GM19438 (cell line): Measurements from ENCODE around the gene TSC22D4.

Source experiments
- ATAC-seq: cut with Tn5 transposase; IDR thresholded peaks from one replicate; pipeline ENCODE4 v1.9.1; 2021; ENCODE audit warnings: low read depth; ENCODE audit not compliant: unreplicated experiment

TSC22D4 gene

DNA sequence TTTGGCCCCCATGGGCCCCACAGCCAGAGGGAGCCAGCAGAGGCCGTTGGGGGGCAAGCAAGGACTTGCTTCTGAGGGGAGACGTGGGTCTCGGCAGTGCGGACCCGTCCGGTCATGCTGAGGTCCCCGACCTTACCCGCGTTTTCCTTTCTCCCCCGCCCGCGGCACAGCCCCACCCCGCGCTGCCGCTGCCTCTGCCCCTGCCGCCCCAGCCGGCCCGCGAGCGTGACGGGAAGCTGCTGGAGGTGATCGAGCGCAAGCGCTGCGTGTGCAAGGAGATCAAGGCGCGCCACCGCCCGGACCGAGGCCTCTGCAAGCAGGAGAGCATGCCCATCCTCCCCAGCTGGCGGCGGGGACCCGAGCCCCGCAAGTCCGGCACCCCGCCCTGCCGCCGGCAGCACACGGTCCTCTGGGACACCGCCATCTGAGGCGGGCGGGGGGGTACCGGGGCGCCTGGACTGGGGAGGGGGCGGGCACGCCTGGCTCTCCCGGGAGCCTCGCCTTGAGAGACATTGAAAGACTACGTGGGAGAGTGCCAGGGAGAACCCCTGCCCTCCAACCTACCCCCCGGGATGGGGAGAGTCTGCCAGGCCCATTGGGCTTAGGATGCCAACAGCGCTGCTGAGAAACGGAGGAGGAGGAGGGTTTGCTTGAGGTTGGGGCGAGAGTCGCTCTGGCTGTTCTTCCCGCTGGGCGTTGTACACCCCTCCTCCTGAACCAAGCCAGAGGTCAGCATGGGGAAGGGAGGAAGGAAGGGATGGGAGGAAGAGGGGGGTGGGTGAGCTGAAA is 14.7 kb upstream of the TSC22D4 start:
- no peak for ATAC-seq

DNA sequence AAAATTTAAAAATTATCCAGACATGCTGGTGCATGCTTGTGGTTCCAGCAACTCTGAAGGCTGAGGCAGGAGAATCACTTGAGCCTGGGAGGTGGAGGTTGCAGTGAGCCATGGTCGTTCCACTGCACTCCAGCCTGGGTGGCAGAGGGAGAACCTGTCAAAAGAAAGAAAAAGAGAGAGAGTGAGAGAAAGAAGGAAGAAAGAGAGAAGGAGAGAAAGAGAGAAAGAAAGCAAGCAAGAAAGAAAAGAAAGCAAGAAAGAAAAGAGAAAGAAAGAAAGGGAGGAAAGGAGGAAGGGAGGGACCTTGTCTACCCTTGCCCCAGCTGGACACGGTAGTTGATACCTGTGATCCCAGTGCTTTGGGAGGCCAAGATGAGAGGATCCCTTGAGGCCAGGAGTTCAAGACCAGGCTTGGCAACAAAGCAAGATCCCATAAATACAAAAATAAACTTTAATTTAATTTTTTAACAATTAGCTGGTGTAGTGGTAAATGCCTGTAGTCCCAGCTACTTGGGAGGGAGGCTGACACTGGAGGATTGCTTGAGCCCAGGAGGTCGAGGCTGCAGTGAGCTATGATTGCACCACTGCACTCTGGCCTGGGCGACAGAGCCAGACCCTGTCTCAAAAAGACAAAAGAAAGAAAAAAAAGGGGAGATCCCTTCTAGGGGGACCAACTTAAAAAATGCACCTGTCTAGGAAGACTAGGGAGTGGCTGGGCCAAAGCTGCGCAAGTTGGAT is 13.9 kb upstream of the TSC22D4 start:
- ATAC-seq: no peak

DNA sequence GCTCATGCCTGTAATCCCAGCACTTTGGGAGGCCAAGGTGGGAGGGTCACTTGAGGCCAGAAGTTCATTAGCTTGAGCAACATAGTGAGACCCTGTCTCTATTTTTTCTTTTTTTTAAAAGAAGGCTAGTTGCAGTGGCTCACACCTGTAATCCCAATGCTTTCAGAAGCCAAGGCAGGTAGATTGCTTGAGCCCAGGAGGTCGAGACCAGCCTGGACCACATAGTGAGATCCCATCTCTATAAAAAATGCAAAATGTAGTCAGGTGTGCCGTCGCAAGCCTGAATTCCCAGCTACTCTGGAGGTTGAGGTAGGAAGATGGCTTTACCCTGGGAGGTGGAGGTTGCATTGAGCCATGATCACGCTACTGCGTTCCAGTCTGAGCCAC is 12.2 kb upstream of the TSC22D4 start:
- ATAC-seq: no peak

DNA sequence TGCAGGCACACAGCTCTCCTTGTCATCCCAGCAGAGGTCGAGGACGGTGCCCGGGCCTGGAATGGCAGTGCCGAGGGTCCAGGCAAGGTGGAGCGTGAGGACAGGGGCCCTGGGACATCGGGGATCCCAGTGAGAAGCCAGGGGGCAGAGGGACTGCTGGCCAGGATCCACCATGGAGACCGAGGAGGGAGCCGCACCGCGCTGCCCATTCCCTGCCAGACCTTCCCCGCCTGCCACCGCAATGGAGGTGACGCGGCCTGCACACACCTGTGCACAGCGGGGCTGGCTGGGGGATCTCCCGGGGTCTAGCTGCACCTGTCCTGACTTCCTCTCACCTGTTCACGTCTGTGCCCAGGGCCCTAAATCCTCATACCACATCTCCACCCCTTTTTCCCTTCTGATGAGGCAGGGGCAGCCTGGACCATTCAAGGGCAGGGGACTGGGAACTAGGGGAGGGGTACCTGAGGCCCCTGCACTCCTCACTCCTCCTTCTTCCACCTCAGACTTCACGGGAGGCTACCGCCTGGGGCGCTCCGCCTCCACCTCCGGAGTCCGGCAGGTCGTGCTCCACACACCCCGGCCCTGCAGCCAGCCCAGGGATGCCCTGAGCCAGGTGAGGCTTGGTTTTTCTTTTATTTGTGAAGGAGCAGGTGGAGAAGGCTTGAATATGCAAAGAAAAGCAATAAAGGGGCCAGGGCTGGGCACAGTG is 11.6 kb upstream of the TSC22D4 start:
- ATAC-seq: no peak

DNA sequence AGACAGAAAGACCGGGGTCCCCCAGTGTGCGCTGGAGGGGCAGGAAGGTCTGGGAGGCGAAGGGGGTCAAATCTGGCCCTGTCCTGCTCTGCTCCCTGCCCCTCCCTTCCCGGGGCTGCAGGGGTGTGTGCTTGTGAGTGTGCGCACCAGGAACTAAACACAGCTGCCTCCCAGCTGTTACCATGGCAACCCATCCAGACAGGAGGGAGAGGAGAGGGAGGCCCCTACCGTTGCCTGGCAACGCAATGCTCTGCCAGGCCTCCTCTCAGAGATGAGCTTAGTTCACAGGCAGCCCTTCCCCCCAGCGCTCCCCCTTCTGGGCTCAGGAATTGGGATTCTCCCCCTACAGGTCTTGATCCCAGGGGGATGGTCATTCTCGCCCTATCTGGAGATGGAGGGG is 10.8 kb upstream of the TSC22D4 start:
- no peak for ATAC-seq

DNA sequence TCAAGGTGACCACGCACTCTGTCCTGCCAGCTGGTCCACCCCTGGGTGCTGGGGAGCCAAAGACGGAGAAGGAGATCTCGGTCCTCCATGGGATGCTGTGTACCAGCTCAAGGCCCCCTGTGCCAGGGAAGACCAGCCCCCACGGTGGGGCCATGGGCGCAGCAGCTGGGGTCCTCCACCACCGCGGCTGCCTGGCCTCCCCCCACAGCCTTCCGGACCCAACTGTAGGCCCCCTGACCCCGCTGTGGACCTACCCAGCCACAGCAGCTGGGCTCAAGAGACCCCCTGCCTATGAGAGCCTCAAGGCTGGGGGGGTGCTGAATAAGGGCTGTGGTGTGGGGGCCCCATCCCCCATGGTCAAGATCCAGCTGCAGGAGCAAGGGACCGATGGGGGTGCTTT is 10.1 kb upstream of the TSC22D4 start:
- ATAC-seq: no peak

DNA sequence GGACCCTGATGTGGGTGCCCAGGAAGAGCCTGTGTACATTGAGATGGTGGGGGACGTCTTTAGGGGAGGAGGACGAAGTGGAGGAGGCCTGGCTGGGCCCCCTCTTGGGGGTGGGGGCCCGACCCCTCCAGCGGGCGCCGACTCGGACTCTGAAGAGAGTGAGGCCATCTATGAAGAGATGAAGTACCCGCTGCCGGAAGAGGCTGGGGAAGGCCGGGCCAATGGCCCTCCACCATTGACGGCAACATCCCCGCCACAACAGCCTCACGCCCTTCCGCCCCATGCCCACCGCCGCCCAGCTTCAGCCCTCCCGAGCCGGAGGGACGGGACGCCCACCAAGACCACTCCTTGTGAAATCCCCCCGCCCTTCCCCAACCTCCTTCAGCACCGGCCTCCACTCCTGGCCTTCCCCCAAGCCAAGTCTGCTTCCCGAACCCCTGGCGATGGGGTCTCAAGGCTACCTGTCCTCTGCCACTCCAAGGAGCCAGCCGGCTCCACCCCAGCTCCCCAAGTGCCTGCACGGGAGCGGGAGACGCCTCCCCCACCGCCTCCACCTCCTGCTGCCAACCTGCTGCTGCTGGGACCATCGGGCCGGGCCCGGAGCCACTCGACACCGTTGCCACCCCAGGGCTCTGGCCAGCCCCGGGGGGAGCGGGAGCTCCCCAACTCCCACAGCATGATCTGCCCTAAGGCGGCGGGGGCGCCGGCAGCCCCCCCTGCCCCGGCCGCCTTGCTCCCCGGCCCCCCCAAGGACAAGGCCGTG is 9.5 kb upstream of the TSC22D4 start:
- ATAC-seq: no peak

DNA sequence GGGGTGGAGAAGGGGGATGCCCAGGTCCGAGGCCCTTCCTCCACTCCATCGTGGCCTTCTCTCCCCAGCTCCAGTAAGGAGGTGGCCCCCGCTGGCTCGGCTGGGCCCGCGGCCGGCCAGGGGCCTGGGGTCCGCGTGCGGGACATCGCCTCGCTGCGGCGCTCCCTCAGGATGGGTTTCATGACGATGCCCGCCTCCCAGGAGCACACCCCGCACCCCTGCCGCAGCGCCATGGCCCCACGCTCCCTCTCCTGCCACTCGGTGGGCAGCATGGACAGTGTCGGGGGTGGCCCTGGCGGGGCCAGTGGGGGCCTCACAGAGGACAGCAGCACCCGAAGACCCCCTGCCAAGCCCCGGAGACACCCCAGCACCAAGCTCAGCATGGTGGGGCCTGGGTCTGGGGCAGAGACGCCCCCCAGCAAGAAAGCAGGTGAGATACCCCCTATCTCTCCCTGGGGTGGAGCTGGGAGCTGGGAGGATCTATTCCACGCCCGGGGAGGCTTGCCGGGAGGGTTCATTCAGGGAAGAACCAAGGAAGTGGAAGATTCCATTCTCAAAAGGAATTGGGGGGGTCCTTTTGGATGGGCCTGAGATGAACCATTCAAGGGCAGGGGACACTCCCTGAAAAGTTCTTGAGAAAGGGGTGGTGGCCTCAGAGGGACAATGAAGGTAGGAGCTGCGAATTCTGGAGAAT is 7.9 kb upstream of the TSC22D4 start:
- no peak for ATAC-seq

DNA sequence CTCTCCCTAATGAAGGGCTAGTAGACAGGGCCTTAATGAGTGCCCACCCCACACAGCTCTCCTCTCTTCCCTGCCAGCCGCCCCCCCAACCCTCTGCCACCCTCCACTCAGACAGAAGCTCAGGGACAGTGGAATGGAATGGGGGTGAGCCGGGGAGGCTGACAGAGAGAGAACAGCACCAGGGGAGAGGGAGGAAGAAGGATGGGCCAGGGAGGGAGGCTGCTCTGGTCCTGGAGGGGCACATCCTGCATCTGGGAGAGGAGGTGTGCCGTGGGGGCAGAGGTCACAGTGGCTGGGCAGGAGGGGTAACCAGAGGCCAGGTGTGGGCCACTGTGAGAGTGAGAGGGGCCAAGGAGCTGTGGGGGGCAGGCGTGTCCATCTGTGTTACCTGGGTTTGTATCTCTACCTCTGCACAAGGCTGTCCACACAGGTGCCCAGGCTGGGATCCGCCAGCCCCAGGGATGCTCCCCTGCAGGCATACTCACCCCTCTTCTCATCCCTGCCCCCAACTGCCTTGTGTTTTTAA is 7.2 kb upstream of the TSC22D4 start:
- ATAC-seq: no peak

DNA sequence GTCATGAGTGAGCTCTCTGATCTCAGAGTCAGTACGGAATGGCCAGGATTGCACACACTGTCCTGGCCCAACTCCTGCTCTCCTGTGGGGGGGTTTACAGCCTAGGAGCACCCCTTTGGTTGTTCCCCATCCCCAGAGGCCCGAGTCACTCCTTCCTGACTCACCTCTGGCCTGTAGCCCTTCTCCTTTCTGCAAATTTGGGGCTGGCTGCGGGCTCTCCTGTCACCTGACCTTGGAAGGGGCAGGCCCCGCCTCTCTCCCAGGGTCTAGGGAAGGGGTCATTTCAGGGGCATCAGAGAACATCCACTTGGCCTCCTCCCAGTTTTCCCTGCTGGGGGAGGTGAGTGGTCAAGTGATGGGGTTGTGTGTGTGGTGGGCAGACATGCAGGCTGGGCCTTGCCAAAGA is 6.5 kb upstream of the TSC22D4 start:
- no peak for ATAC-seq

DNA sequence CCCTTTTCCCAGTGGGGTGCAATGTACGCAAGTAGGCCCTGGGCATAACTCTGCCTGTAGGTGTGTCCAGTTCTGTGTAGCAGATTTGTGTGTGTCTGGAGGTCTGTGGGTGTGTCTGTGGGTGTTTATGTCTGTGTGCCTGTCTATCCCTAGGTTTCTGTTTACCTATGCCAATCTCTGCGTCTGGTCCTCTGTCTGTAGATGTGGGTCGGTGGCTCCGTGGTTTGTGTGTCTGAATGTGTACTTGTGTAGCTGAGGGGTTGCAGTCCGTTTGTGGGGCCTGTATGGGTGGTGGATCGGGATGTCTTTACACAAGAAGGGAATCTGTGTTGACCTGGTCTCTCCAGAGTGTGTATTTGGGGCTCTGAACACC is 5.6 kb upstream of the TSC22D4 start:
- no peak for ATAC-seq

DNA sequence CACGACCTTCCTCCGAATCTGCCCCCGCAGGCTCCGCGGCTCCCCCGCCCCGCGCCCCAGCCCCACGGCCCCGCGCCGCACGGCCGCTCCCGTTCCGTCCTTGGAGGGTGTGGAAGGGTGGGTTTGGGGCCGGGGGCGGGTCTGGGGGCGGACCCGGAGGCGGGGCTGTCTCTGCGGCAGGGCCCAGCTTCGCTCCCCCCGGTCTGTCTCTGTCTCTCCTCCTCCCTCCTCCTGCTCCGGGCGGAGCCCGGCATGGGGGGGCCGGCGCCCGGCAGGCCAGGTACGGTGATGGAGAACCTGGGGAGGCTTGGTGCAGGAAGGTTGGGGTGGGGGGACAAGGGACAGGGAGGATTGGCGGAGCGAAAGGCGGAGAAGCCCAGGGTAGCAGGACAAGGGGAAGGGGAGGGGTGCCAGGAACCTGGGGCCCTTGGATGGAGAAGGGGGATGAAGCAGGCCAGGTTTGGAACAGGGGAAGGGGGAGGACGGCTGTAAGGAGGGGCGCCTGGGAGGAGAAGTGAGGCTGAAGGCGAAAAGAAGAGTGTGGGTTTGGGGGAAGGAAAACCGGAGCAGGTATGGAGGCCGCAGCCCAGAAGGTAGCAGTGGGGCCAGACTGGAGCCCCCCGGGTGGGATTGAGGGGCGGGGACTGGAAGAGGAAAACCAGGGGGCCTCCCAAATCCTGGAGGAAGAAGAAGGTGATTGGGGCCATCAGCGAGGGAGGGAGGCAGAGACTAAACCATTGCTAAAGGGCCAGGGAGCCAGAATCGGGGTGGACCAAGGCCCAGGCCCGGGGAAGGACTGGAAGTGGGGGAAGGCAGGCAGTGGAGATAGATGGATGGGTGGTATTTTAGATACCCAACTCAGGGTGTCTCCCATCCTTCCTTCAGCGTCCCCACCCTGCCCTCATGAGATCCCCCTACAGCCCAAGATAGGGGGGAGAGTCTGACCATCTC is 5.0 kb upstream of the TSC22D4 start, which contains the start of gene NYAP1:
NYAP1 (plus strand) TSS at position 206 of the 951 bp plus-strand sequence. CDS start 1,385 bp downstream, outside the sequence.
- no peak for ATAC-seq

DNA sequence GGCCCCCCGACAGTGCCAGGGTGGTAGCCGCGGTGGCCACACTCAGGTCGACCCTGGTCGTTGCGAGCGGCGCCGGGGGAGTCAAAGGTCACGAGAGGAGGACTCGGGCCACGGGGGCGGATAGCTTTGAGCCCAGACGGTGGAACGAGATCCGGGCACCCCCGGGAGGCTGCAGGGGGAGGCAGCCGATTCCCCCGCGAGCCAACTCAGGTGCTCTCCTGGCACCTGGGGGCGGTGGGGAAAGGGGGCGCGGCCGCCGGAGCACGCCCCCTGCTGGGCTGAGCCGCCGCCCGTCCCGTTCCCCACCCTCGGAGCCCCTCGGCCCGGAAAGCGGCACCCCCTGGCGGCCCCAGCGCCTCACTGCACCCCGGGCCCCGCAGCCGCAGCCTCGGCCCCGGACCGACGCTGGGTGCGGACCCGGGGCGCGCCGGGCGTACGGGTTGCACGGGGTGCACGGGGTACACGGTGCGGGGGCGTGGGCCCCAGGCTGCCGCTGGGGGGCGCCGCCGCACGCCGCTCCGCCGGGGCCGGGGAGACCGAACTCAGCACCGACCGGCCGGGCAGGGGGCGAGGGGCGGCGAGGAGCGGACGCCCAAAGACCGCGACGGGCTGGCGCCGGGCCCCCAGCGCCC is 4.2 kb upstream of the TSC22D4 start:
- peak; percentile 49 for ATAC-seq

DNA sequence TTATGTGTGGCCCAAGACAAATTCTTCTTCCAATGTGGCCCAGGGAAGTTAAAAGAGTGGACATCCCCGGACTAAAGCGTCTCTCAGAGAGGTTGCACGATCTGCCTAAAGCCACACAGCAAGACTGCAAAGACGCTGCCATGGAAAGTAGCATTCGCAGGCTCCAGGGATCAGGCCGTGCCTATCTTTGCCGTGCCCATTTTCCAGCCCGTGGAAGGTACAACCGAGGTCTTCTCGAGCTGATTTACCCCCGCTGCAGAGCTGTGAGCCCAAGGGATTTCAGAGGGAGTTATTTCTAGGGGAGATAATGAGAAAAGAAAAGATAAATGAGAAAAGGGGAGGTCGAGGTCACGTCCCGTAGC is 3.7 kb upstream of the TSC22D4 start:
- ATAC-seq: no peak

DNA sequence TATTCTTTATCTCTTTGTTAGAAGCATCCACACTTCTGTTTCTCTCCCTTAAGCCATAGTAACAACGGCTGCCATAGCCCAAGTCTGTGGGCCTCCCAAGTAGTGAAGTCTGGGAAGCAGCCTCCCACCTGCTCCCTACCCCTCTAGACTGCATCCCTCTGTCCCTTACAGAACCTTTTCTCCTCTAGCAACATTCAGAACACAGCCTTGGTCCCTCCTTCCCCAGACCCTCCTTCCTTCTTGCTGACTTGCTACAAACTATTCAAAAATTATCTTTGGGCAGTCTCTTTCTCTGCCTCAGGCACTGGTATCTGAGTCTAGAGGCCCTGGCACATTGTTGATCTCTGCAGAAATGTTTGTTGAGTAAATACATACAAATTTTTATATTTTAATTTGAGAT is 2.5 kb upstream of the TSC22D4 start:
- ATAC-seq: no peak

DNA sequence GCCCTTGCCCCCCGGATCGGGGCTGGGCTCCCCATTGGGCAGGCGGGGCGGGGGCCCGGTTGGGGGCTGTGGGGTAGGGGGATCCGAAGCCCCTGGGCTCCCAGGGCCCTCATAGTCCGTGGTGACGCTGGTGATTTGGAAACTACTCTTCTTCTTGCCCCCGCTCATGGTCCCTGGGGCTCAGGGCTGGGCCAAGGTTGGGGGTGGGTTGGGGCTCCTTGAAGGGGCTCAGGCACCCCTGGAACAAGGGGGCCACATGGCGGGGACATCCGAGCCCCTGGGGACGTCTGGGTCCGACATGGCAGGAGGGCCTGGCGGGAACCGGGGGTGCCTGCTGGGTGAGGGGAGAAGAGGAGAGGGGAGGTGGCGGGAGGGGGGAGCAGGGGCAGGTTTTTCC is 1.1 kb downstream of the TSC22D4 start:
- ATAC-seq: no peak

DNA sequence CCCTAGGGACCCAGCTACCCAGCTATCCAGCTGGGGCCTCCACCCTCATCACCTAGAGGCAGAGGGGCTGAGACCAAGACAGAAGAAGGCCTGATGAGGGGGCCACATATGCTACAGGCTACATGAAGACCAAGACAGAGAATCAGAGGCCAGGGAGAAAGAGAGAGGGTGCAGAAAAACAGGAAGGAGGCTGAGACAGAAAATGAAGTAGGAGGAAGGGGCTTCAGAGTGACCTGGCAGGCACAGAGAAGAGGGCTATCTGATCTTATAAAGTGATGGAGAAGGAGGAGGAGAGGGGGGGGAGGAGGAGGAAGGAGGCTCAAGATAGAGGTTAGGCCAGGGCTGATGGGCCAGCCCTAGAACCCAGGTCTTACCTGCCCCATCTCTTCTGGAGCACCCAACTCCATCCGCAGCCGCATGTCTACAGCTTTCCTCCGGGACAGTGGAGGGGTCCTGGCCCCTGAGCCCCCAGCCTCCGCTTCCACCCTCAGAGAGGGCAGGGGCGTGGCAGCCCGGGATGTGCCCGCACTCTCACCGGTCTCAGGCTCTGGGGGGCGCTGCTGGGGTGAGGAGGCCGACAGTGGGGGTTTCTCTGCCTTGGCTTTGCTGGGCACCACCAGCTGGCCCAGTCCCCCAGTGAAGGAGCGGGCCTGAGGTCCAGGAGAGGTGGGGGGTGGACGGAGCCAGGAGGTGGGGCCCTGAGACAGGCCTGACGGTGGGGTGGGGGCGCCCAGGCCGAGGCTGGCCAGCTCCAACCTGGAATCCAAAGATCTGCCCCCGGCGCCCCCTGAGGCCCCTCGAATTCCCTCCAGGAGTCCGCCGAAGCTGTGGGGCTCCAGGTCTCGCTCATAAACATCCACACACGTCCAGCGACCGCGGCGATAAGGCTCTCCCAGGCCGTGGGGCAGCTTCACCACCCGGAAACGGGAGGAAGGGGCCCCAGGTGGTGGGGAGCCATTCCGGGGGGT is 1.8 kb downstream of the TSC22D4 start:
- ATAC-seq: no peak
